GM18951 (cell line): ENCODE results near the gene SYNGAP1.

Experiments
- POLR2A ChIP-seq: IDR thresholded peaks from 4 replicates; pipeline ENCODE4 v1.6.1; 2011; ENCODE audit warnings: mild to moderate bottlenecking; ENCODE audit not compliant: insufficient read length, insufficient read depth; ENCODE audit errors: extremely low read depth
- in situ Hi-C: fragments of 300-500 bp; cut with MboI; formaldehyde crosslinking; loops from one replicate; pipeline ENCODE4 v1.12.0; 2022; ENCODE audit warnings: low sequenced_read_pairs, mixed read lengths, inconsistent platforms; ENCODE audit not compliant: unreplicated experiment

The SYNGAP1 gene

GRCh38 chr6:33443025-33443424 lies 23.2 kb downstream of the SYNGAP1 start:
- no peak for TF ChIP-seq POLR2A
- in situ Hi-C loops = no loop called here

- TF ChIP-seq POLR2A = no peak
- in situ Hi-C loops = no loop called here
Measured at GRCh38 chr6:33443619-33444504, 24.0 kb downstream of the SYNGAP1 start.

GRCh38 chr6:33445119-33445603 lies 25.3 kb downstream of the SYNGAP1 start:
- in situ Hi-C loops = no loop called here
- TF ChIP-seq POLR2A = no peak

GRCh38 chr6:33446356-33446755 lies 26.5 kb downstream of the SYNGAP1 start:
- TF ChIP-seq POLR2A = no peak
- in situ Hi-C loops = no loop called here

- in situ Hi-C loops = no loop called here
- TF ChIP-seq POLR2A = no peak
Measured at GRCh38 chr6:33450434-33450833, 30.6 kb downstream of the SYNGAP1 start.

- in situ Hi-C loops = no loop called here
- no peak for TF ChIP-seq POLR2A
Measured at GRCh38 chr6:33451606-33452005, 31.7 kb downstream of the SYNGAP1 start.

GRCh38 chr6:33452496-33452895 lies 32.6 kb downstream of the SYNGAP1 start:
- in situ Hi-C loops = no loop called here
- TF ChIP-seq POLR2A = no peak

- TF ChIP-seq POLR2A = no peak
- in situ Hi-C loops = no loop called here
Measured at GRCh38 chr6:33453393-33454008, 33.6 kb downstream of the SYNGAP1 start.

- peak; percentile 95 for TF ChIP-seq POLR2A
- in situ Hi-C loops = no loop called here
Measured at GRCh38 chr6:33454009-33454946, 34.4 kb downstream of the SYNGAP1 start, which contains the start of gene ZBTB9. Gene ZBTB9, plus strand, starts transcription at chr6:33454576. Its CDS starts 525 bp downstream, at chr6:33455101.

- in situ Hi-C loops = no loop called here
- TF ChIP-seq POLR2A = no peak
Measured at GRCh38 chr6:33455051-33455450, 35.2 kb downstream of the SYNGAP1 start.

GRCh38 chr6:33456156-33456555 lies 36.3 kb downstream of the SYNGAP1 start:
- in situ Hi-C loops = no loop called here
- TF ChIP-seq POLR2A = no peak

- in situ Hi-C loops = no loop called here
- TF ChIP-seq POLR2A = no peak
Measured at GRCh38 chr6:33458676-33459075, 38.8 kb downstream of the SYNGAP1 start.

- no peak for TF ChIP-seq POLR2A
- in situ Hi-C loops = no loop called here
Measured at GRCh38 chr6:33459226-33459625, 39.4 kb downstream of the SYNGAP1 start.
